Gastroesophageal sphincter (tissue), 3 donors: ENCODE data around the gene SPAG7.

ENCODE experiments used
- CTCF ChIP-seq, 4 experiments: fragments of 200-600 bp in 2 of 4; fragments of 450-650 bp in 2 of 4; sonication (generic) in 1 of 4; IDR thresholded peaks; one replicate each; pipeline ENCODE4 v1.5.1; 2017 to 2019; ENCODE audit warnings: antibody characterized with exemption in 4 of 4, mild to moderate bottlenecking in 2 of 4, moderate library complexity in 2 of 4
- POLR2A ChIP-seq, 2 donors: fragments of 450-650 bp; IDR thresholded peaks; one replicate each; pipeline ENCODE4 v1.6.1; 2017; ENCODE audit warnings: antibody characterized with exemption in 2 of 2, mild to moderate bottlenecking in 2 of 2, moderate library complexity in 1 of 2
- POLR2AphosphoS5 ChIP-seq: sonication (generic); formaldehyde crosslinking; IDR thresholded peaks from one replicate; pipeline ENCODE4 v1.6.1; 2017; ENCODE audit warnings: antibody characterized with exemption

GRCh38 chr17:4933646-4934045 lies 34.0 kb downstream of the SPAG7 start:
- TF ChIP-seq CTCF (IDR thresholded peaks at IDR 0.05) (no peak), POLR2A (IDR thresholded peaks at IDR 0.05) (no peak), POLR2AphosphoS5 (no peak)
